IPS-20b (cell line): ENCODE measurements around the gene PITPNC1.
"Not testable (repeated sequence)": the region's sequence is repeated elsewhere in the genome, so short reads cannot be mapped to it uniquely, and the experiment has no call there.

Experiments
- H3K27ac ChIP-seq: one replicate; pipeline ENCODE4 v1.5.1; 2013; ENCODE audit warnings: low read length
- H3K27me3 ChIP-seq: 2 replicates; pipeline ENCODE4 v1.6.1; 2013; ENCODE audit warnings: mild to moderate bottlenecking, low read length, inconsistent platforms; ENCODE audit not compliant: insufficient read depth
- H3K36me3 ChIP-seq: 2 replicates; pipeline ENCODE4 v1.6.1; 2013; ENCODE audit warnings: low read depth, mild to moderate bottlenecking, inconsistent platforms, low read length, moderate library complexity; ENCODE audit not compliant: insufficient read depth
- H3K4me1 ChIP-seq: 2 replicates; pipeline ENCODE4 v1.6.1; 2013; ENCODE audit warnings: mild to moderate bottlenecking, control low read depth, inconsistent platforms, low read length, moderate library complexity; ENCODE audit not compliant: insufficient read depth
- H3K4me3 ChIP-seq: 2 replicates; pipeline ENCODE4 v1.5.1; 2013; ENCODE audit warnings: mild to moderate bottlenecking, low read length, inconsistent platforms
- H3K9ac ChIP-seq: 2 replicates; pipeline ENCODE4 v1.6.1; 2013; ENCODE audit warnings: low read depth, mild to moderate bottlenecking, inconsistent platforms, low read length, moderate library complexity
- H3K9me3 ChIP-seq: 2 replicates; pipeline ENCODE4 v1.6.1; 2013; ENCODE audit warnings: mild to moderate bottlenecking, low read depth, low read length, inconsistent platforms; ENCODE audit not compliant: insufficient read depth

Gene PITPNC1

DNA sequence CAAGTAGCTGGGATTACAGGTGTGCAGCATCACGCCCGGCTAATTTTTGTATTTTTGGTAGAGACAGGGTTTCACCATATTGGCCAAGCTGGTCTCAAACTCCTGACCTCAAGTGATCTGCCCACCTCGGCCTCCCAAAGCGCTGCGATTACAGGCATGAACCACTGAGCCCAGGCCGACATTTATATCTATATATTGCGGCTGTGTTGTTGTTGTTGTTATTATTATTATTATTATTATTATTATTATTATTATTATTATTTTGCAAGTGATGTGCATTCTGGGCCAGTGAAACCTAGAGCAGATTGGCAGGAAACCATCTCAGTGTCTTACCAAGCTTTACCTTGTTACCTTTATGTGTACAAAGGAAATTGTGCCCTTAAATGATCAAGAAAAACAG lies 253.8 kb downstream of the PITPNC1 start:
- not testable (repeated sequence) for H3K9ac ChIP-seq, H3K9me3 ChIP-seq, H3K4me3 ChIP-seq, H3K27me3 ChIP-seq, H3K4me1 ChIP-seq, H3K27ac ChIP-seq
- peaks cover 19% of the 10 kb centered on the region for H3K36me3 ChIP-seq

DNA sequence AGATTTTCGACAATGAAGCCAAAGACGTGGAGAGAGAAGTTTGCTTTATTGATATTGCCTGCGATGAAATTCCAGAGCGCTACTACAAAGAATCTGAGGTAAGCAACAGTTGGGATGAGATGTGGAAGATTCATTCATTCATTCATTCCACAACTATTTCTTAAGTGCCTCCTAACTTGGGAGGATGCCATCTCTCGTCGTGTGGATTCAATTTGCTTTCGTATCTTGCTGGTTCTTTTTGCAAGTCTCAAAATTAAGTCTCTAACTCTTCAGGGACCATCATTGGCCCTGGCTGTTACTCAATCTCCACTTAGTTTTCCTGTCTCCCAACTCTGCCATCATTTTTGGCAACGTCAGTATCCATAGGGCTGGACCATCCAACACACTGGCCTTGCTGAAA lies 255.1 kb downstream of the PITPNC1 start:
- no peaks in the 10 kb centered on the region for H3K27me3 ChIP-seq

DNA sequence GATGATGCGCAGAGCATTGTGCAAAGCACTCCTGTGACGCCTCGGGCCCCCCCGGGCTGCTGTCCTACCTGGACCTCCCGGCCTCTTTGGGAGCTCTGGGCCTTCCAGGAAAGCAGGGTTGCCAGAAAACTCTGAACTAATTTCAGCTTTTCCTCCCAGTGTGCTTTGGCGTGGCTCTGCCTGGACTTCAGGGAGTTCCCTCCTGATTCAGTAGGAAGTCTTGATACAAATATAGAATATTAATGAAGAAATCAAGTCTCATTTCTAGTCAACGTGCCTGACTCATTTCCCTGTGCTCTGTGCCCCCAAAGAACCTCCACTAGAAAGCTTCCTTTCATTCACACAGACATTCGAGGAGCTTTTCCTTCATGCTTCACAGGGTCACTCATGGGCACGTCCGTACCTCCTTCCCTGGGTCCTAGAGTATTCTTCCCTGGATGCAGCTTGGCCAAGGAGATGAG lies 256.7 kb downstream of the PITPNC1 start:
- Histone ChIP-seq H3K9me3 (no peaks in the 10 kb centered on the region), H3K4me3 (no peak overlapping the region), H3K27me3 (no peaks in the 10 kb centered on the region), H3K36me3 (peaks cover 19% of the 10 kb centered on the region), H3K9ac (no peak overlapping the region), H3K4me1 (no peaks in the 10 kb centered on the region), H3K27ac (no peak overlapping the region)

More for the DNA sequence above, 255.1 kb downstream of the PITPNC1 start:
- no peaks in the 10 kb centered on the region for H3K4me1 ChIP-seq
- H3K4me3 ChIP-seq, result no peak overlapping the region
- H3K36me3 ChIP-seq, result peaks cover 19% of the 10 kb centered on the region
- no peaks in the 10 kb centered on the region for H3K9me3 ChIP-seq
- no peak overlapping the region for H3K27ac ChIP-seq
- H3K9ac ChIP-seq, result no peak overlapping the region

DNA sequence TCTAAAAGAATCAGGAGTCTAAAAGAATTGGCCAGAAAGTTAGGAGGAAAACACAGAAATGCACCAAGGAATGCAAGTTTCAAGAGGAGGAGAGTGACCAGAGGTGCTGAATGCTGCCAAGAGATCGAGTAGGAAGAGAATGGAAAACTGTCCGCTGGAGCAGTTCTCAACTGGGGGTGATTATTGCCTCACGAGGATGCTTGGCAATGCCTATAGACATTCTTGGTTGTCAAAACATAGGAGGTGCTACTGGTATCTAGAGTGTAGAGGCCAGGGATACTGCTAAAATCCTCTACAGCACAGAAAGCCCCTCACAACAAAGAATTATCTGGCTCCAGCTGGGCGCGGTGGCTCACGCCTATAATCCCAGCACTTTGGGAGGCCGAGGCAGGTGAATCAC lies 258.6 kb downstream of the PITPNC1 start:
- H3K9me3 ChIP-seq, result no peaks in the 10 kb centered on the region
- peaks cover 19% of the 10 kb centered on the region for H3K36me3 ChIP-seq
- H3K4me3 ChIP-seq, result no peak overlapping the region
- H3K4me1 ChIP-seq, result peaks cover 4% of the 10 kb centered on the region; the same call in 1 of the 2 replicates
- no peaks in the 10 kb centered on the region for H3K27me3 ChIP-seq
- no peak overlapping the region for H3K27ac ChIP-seq
- H3K9ac ChIP-seq, result no peak overlapping the region

DNA sequence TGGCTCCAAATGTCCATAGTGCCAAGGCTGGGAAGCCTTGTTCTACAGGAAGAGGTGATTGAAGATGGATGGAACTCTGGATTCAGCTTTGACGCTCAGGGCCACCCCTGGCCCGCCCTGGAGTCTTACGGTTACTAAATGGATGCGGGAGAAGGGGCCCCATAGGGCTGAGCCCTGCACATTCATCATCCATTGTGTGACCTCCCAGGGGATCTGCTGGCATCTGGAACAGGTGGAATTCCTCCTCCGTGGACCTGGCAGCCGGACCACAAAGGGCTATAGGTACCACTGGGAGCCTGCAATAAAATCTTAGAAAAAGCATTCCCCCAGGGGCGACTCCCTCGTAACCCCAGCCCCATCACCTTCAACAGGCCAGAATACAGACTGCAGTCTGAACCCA lies 259.2 kb downstream of the PITPNC1 start:
- Histone ChIP-seq H3K27ac (no peak overlapping the region), H3K9me3 (no peaks in the 10 kb centered on the region), H3K4me3 (no peak overlapping the region), H3K4me1 (peaks cover 4% of the 10 kb centered on the region; the same call in 1 of the 2 replicates), H3K9ac (no peak overlapping the region), H3K36me3 (peaks cover 19% of the 10 kb centered on the region), H3K27me3 (no peaks in the 10 kb centered on the region)

DNA sequence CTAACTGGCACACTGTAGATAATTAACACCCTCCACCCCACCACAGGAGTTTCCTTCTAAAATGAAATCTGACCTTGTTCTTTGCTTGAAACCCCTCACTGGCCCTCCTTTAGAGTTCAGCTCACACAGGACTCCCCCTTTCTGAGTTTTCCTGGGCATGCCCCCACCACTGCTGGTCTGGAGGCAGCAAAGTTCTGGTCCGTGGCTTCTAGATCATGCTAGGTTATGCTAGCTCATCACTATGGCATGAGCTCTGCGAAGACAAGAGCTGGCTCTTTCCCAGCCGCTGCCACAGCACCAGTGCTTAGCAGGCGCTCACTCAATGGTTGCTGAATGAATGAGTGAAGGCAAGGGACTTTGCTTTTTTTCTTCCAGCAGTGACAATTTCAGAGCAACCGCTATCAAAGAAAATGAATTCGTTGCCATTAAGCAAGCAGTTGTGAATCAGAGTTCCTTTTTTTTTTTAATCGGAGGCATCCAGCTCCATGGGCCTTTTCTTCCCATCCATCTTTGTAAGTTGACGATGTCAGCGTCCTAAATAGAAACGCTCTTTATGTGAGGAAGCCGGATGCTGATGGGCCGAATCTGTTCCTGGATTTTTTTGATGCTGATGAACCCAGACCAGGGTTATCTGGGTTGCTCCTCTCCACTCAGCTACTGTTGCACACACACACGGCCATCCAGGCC lies 259.9 kb downstream of the PITPNC1 start:
- H3K36me3 ChIP-seq, result peaks cover 16% of the 10 kb centered on the region
- H3K4me1 ChIP-seq, result peaks cover 4% of the 10 kb centered on the region; the same call in 1 of the 2 replicates
- H3K9me3 ChIP-seq, result no peaks in the 10 kb centered on the region
- no peak overlapping the region for H3K27ac ChIP-seq
- H3K9ac ChIP-seq, result no peak overlapping the region
- H3K4me3 ChIP-seq, result no peak overlapping the region
- no peaks in the 10 kb centered on the region for H3K27me3 ChIP-seq

DNA sequence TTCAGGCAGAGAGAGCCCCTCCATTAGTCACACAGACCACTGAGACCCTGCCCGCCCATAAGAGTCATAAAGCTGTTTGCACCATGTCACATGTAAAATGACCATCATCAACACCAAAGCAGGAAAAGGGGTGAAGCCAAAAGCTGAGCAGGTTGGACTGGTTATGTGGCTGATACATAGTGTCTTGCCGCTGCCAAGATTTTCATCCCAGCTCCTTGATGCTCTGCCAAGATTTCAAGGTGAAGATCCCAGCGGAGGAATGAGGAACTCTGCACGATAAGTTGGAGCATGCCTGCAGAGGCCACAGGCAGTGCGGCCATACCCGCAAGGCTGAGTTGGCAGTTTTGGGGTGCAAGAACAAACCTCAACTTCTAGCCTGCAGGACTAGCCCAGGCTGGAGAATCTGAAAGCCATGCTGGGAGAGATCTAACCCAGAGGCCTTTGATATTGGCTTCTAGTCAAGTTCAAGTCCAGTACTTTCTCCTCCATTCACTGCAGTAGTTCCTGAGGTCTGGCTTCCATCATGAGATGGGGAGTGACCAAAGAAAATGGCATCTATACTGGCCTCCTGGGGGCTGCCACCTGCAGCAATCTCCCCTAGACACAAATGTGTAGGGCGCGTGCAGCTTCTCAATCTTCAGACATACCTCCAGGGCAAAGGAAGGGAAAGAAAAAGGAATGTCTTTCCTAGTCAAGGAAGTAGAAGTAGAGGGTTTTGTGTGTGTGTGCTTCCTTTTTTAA lies 261.0 kb downstream of the PITPNC1 start:
- no peaks in the 10 kb centered on the region for H3K27me3 ChIP-seq
- peaks cover 6% of the 10 kb centered on the region for H3K36me3 ChIP-seq
- H3K27ac ChIP-seq, result no peak overlapping the region
- H3K9ac ChIP-seq, result no peak overlapping the region
- H3K4me1 ChIP-seq, result peaks cover 4% of the 10 kb centered on the region; the same call in 1 of the 2 replicates
- H3K4me3 ChIP-seq, result no peak overlapping the region
- no peaks in the 10 kb centered on the region for H3K9me3 ChIP-seq

DNA sequence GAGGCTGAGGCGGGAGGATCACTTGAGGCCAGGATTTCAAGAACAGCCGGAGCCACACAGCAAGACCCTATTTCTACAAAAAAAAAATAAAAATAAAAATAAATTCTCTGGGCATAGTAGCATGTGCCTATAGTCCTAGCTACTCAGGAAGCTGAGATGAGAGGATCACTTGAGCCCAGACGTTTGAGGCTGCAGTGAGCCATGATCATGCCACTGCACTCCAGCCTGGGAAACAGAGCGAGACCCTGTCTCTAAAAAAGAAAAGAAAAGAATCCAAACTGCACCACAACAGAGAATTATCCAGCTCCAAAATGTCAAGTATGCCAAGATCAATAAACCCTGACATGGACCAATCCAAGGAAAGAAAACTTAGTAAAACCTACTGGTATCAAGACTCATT lies 261.8 kb downstream of the PITPNC1 start:
- Histone ChIP-seq H3K4me1 (peaks cover 4% of the 10 kb centered on the region; the same call in 1 of the 2 replicates), H3K9ac (no peak overlapping the region), H3K27me3 (no peaks in the 10 kb centered on the region), H3K4me3 (no peak overlapping the region), H3K9me3 (no peaks in the 10 kb centered on the region), H3K27ac (no peak overlapping the region), H3K36me3 (no peaks in the 10 kb centered on the region)

DNA sequence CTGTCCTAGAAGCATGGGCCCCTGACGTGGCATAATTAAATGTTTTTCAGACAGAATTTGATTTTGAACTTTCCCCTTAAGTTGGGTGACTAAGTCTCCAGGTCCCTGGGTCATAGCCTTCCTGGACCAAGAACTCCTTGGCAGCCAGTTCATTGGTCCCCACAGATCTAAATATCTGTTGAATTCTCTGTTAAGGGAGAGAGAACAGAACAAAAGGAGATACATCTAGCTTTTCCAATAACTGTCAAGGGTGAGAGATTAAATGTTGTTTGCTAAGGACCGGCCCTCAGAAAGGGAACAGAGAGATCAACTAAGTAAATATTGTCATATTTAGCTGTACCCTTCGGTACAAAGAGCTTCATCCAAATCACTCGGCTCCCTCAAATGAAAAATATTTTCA lies 262.5 kb downstream of the PITPNC1 start:
- Histone ChIP-seq H3K9ac (no peak overlapping the region), H3K27me3 (no peaks in the 10 kb centered on the region), H3K4me1 (peaks cover 4% of the 10 kb centered on the region; the same call in 1 of the 2 replicates), H3K4me3 (no peak overlapping the region), H3K9me3 (no peaks in the 10 kb centered on the region), H3K27ac (no peak overlapping the region), H3K36me3 (no peaks in the 10 kb centered on the region)

DNA sequence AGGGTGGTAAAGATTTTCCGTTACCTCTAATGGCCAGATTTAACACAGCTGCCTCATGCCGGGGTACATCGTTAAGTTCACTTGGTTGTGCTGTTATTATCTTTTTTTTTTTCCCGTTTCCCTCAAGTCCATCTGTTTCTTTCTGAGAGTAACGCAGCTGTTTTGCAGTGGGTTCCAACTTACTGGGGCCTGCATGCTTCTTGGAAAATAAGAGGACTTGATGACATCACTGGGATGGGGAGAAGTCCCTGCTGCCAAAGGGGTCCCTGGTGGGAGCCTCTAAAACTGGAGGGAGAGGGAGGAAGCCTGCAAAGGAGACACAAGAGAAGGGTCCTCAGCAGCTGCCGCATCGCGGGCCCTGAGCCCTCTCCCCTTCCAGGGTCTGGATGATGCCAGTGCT lies 262.9 kb downstream of the PITPNC1 start:
- H3K4me3 ChIP-seq, result no peak overlapping the region
- H3K36me3 ChIP-seq, result no peaks in the 10 kb centered on the region
- no peaks in the 10 kb centered on the region for H3K9me3 ChIP-seq
- no peak overlapping the region for H3K9ac ChIP-seq
- H3K27ac ChIP-seq, result no peak overlapping the region
- H3K27me3 ChIP-seq, result no peaks in the 10 kb centered on the region
- peaks cover 4% of the 10 kb centered on the region; the same call in 1 of the 2 replicates for H3K4me1 ChIP-seq

DNA sequence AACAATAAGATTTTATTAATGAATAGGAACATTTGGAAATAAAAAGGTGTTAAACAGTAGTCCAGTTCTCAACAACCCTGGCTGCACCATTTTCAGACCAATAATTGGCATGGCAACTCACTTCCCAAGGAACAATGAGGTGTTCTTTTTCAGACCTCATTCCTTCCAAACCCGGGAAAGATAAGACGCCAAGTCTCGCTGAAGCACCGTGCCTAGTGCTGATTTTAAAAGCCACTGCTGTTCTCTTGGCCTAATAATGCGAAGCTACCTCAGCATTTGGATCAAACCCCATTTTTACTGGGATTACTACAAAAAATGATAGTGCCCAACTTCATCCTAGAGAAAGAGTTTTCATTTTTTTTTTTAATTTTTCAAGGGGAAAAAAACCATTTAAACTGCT lies 265.4 kb downstream of the PITPNC1 start:
- Histone ChIP-seq H3K36me3 (no peaks in the 10 kb centered on the region), H3K27me3 (no peaks in the 10 kb centered on the region), H3K9me3 (no peaks in the 10 kb centered on the region), H3K9ac (no peak overlapping the region), H3K4me1 (peaks cover 4% of the 10 kb centered on the region; the same call in 1 of the 2 replicates), H3K4me3 (no peak overlapping the region), H3K27ac (no peak overlapping the region)

DNA sequence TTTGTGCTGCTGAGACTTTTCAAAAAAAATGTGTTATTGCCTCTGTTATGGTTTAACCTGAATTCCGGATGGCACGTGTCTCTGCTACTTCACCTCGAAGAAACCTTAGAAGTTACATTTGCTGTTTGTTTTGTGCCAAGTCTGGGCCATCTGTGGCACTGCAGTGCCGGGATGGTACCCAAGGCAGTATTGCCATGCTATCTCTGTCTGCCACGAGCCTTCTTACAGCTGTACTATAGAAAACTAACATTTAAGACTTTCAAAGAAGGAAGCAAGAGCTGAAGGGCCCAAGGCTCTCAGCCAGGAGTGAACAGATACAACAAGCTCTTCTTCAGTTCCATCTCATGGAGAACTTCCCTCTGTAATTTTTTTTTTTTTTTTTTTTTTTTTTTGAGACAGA lies 267.0 kb downstream of the PITPNC1 start:
- no peaks in the 10 kb centered on the region for H3K36me3 ChIP-seq
- H3K27ac ChIP-seq, result no peak overlapping the region
- H3K9ac ChIP-seq, result no peak overlapping the region
- no peaks in the 10 kb centered on the region for H3K27me3 ChIP-seq
- no peak overlapping the region for H3K4me3 ChIP-seq
- H3K4me1 ChIP-seq, result peaks cover 4% of the 10 kb centered on the region; the same call in 1 of the 2 replicates
- no peaks in the 10 kb centered on the region for H3K9me3 ChIP-seq
